Non-pigmented ciliary epithelial cell (primary cell): ENCODE results near the gene ZNF333.
"Not testable (repeated sequence)": the region's sequence is repeated elsewhere in the genome, so short reads cannot be mapped to it uniquely, and the experiment has no call there.

Experiments used
- DNase-seq: peaks from one replicate; pipeline ENCODE4 v3.0.0-alpha.2; 2010; ENCODE audit warnings: low read depth

ZNF333 gene

DNA sequence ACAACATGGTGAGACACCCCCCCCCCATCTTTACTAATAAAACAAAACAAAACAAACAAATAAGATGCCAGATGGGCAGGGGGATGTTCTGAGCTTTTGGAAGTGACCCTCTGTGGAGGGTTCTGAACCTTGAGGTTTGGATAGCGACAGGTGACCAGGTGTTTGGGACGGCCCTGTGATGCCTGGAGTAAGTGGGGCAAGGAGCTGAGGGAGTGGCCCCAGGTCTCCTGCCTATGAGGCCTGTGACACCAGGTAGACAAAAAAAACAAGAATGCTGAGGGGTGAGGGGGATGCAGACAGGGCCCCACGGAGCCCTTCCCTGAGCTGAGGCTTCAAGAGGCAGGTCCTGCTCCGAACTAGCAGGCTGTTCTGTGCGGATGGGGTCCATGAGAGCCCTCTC lies 79.4 kb downstream of the ZNF333 start:
- no peak for DNase-seq

DNA sequence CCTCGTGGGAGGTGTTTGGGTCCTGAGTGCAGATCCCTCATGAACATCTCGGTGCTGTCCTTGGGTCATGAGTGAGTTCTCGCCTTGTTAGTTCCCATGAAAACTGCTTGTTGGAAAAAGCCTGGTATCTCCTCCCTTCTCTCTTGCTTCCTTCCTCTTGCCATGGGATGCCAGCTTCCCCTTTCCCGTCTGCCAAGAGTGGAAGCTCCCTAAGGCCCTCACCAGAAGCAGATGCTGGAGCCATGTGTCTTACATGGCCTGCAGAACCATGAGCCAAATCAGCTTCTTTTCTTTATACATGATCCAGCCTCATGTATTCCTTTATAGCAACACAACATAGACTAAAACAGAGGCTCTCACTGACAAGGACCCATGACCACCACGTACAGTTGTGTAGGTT lies 80.3 kb downstream of the ZNF333 start:
- no peak for DNase-seq

DNA sequence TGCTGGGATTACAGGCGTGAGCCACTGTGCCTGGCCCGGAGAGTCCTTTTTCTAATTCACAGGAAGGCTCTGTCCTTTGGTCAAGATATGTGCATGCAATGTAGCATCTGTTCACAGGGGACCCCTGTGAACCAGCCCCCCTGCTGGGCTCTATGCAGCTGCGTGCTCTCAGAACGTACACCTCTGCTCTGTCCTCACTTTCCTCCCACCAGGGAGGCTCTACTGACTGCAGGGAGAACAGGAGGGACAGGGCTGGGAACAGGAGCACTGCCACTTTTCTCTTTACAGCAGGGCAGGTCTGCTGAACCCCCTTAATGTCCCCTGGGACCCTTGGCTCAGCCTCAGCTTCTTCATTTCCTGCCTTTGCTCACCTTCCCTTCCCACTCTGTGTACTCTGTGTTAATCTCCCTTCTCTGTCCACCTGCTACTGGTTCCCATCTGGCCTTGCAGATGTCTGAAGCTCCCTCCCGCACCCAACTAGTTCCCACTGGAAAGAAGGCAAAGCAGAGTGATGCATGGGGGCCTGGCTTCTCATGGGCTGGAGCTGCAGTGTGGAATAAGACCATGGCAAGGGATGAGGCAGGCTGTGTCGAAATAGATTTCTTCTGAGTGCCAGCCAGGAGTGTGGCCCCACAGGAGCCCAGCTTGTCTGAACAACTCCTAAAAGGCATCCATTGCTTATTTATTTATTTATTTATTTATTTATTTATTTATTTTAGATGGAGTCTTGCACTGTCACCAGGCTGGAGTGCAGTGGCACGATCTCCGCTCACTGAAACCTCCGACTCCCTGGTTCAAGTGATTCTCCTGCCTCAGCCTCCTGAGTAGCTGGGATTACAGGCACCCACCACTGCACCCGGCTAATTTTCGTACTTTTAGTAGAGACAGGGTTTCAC lies 81.3 kb downstream of the ZNF333 start:
- no peak for DNase-seq

DNA sequence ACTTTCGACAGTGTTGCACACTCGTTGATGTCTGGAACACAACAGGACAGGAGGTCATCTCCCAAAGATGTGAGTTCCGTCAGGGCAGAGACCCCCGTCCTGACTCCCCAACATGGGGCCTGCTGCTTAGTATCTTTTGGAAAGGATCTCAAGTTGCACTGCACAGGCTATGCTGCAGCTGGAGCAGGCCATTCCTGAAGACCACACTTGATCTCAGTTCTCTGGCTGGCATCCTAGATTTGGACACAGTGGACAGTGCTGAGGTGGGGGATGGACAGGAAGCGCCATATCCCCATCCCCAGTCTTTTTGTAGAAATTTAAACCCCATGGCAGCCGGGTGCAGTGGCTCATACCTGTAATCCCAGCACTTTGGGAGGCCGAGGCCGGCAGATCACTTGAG lies 82.6 kb downstream of the ZNF333 start:
- no peak for DNase-seq

DNA sequence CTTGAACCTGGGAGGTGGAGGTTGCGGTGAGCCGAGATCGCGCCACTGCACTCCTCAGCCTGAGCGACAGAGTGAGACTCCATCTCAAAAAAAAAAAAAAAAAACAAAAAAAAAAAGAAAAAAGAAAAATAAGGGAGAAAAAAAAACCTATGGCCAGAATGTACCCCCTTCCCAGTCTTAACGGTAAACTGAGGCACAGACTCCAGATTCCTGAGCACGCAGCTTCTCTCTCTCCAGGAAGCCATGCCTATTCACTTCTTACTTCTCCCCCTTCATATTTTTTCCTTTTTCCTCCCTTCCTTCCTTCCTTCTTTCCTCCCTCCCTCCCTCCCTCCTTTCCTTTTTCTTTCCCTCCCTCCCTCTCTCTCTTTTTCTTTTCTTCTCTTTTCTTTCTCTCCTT lies 83.1 kb downstream of the ZNF333 start:
- no peak for DNase-seq

DNA sequence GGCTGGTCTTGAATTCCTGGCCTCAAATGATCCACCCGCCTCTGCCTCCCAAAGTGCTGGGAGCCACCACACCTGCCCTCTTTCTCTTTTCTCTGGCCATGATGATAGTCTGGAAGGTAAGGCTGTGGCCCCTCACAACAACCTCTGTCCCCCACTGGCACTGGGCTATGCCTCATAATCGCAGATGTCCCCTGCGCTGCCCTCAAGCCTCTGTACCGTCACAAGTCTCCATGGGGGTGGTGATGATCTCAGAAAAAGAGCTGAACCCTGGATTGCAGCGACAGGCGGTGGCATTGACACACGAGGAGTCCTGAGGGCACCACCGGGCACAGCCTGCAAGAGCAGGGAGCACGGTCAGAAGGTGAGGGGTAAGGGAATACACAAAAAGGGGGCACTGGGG lies 83.9 kb downstream of the ZNF333 start:
- not testable (repeated sequence) for DNase-seq

DNA sequence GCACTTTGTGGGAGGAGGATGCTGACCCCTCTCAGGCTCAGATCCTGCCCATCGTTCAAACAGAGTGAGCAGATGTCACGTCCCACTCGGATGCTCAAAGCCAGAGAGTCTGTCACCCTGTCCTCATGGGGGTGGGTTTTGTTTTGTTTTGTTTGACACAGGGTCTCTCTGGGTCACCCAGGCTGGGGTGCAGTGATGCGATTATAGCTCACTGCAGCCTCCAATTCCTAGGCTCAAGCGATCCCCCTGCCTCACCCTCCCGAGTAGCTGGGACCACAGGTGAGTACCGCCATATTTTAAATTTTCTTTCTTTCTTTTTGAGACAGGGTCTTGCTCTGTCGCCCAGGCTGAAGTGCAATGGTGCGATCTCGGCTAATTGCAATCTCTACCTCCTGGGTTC lies 84.5 kb downstream of the ZNF333 start:
- DNase-seq, result no peak

DNA sequence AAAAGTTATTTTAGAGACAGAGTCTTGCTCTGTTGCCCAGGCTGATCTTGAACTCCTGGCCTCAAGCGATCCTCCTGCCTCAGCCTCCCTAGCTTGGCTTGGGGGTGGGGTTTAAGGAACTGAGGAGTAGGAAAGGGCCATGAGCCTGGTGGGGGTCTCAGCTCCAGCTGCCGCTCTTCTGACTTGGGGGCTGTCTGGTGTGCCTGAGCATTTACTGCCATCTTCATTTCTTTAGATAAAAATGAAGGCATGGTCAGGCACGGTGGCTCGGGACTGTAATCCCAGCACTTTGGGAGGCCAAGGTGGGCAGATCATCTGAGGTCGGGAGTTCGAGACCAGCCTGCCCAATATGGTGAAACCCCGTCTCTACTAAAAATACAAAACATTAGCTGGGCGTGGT lies 85.5 kb downstream of the ZNF333 start:
- DNase-seq, result not testable (repeated sequence)

DNA sequence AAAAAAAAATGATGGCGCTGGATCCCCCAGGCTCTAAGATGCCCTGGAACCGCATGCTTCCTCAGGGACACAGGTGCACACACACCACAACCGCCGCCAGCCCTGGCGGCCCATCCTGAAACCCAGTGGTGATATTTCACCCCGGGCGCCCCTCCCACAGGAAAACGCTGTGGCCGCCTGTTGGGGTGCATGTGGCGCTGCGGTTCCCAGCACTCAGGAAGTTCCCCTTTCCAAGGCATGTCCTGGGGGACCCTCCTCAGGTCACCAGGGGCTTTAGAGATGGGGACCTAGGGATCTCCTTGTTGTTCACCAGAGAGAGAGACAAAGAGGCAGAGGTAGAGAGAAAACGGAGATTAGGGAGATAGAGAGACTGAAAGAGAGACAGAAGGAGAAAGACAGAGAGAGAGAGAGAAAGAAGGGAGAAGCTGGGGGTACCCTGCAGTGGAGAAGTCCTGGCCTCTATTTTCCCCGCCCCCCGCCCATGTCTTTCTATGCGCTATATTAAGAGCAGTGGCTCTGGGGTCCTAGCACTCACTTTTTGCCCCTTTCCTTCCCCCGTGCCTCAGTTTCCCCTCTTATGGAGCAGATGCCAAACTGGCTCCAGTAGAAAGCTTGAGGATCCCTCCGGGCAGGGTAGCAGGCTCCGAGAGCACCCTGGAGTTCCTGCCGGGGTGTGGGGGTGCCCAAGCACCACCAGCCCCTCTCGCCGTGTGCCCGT lies 86.2 kb downstream of the ZNF333 start:
- DNase-seq, result no peak

DNA sequence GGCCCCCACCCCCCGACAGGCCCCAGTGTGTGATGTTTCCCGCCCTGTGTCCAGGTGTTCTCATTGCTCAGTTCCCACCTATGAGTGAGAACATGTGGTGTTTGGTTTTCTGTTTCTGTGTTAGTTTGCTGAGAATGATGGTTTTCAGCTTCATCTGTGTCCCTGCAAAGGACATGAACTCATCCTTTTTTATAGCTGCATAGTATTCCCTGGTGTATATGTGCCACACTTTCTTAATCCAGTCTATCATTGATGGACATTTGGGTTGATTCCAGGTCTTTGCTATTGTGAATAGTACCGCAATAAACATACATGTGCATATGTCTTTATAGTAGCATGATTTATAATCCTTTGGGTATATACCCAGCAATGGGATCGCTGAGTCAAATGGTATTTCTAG lies 87.8 kb downstream of the ZNF333 start:
- not testable (repeated sequence) for DNase-seq

DNA sequence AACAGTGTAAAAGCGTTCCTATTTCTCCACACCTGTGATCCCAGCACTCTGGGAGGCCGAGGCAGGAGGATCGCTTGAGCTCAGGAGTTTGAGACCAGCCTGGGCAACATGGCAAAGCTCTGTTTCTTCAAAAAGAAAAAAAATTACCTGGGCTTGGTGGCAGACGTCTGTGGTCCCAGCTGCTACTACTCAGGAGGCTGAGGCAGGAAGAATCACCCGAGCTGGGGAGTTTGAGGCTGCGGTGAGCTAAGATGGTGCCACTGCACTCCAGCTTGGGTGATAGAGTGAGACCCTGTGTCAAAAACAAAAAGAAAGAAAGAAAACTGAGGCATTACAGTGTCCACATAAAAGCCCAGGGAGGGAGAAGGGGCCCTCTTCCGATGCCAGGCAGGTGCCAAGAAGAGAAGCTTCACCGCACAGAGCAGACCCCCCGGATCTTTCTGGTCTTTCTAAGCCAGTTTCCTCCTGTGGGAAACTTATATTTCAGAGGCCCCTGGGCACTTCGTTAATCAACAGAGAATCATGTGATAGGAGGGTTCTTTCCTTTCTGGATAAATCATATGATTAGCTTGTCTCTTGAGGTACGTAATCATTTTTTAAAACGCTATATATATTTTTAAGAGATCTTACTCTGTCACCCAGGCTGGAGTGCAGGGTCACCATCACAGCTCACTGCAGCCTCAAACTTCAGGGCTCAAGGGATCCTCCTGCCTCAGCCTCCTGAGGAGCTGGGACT lies 88.4 kb downstream of the ZNF333 start, which contains the start of gene ADGRE2:
Gene ADGRE2 (minus strand): TSS at position 451 of the 736 bp plus-strand sequence. CDS start 1,804 bp downstream, outside the sequence.
- DNase-seq, result not testable (repeated sequence)

DNA sequence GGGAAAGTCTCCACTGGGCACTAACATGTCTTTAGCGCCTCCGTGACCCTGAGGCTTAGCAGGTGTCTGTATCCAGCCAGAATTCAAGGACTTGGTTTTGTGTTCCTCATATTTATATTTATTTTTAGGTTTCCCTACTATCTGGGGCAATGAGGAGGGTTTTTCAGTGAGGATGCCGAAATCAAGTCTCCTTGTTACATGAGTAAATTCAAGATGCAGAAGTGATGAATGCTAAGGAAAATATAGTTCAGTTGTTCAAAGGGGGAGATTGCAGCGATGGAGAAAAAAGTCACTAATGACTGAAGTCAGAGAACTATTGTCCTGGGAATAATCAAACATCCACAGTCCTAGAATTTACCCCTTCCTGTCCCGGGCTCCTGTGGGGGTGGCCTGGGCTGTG lies 89.3 kb downstream of the ZNF333 start:
- no peak for DNase-seq

DNA sequence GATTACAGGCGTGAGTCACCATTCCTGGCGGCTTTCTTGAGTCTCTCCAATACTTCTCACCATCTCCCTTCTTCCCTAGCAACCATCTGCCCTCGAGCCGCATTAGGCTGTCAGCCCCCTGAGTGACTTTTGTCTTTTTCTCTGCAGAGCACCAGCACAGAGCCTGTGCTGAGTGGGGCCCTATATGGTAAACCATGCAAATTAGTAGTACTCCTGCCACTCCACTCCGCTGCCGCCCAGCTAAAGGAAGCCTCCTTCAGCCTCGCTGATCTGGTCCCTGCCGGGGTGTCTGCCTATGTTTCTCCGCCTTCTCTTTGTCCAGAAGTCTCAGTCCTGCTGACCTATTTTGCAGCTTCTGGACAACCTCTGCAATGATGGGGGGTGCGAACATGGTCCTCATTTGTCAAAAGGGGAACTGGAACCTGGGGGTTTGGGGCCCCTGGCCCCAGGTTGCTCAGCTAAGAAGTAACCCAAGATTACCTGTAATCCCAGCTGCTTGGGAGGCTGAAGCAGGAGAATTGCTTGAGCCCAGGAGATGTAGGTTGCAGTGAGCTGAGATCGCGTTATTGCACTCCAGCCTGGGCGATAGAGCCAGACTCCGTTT lies 90.9 kb downstream of the ZNF333 start:
- not testable (repeated sequence) for DNase-seq

DNA sequence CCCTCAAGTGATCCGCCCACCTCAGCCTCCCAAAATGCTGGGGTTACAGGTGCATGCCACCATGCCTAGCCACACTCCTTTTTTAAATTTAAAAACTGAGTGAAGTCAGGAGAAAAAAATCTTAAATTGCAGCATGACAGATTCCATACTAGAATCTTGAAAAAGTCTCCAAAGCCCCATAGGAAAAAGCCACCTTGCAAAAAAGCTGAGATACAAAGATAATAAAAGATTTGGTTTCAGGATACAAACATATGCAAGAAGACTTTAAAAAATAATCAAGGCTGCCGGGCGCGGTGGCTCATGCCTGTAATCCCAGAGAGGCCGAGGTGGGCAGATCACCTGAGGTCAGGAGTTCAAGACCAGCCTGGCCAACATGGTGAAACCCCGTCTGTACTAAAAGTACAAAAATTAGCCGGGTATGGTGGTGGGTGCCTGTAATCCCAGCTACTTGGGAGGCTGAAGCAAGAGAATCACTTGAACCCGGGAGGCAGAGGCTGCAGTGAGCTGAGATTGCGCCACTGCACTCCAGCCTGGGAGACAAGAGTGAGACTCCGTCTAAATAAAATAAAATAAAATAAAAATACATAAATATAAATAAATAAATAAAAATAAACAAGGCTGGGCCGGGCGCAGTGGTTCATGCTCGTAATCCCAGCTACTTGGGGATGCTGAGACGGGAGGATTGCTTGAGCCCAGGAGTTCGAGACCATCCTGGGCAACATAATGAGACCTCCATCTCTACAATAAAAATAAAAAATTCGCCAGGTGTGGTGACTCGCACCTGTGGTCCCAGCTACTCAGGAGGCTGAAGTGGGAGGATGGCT lies 92.1 kb downstream of the ZNF333 start:
- not testable (repeated sequence) for DNase-seq

DNA sequence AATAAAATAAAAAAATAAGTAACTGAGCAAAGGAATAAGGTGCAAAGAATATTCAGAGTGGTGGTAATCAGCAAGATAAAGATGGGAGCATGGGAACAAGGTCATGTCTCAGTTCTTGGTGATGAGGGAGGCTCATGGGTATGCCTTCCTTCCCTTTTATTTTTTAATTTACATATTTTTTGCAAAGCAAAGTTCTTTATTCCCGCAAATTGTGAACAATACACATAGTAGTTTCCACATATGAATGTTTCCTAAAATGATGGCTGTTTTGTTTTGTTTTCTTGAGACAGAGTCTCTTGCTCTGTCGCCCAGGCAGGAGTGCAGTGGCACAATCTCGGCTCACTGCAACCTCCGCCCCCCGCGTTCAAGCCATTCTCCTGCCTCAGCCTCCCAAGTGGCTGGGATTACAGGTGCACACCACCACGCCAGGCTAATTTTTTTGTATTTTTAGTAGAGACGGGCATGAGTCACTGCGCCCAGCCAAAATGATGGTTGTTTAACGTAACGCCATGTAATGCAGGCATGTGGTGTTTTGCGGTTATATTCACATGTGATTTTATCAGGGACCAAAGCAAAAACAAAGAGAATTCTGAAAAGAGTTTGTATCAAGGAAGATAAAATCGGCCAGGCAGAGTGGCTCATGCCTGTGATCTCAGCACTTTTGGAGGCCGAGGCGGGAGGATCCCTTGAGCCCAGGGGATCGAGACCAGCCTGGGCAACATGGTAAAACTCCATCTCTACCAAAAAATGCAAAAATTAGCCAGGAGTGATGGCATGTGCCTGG lies 93.0 kb downstream of the ZNF333 start:
- no peak for DNase-seq
